ENCODE measurements around the gene POSTN.

DNA sequence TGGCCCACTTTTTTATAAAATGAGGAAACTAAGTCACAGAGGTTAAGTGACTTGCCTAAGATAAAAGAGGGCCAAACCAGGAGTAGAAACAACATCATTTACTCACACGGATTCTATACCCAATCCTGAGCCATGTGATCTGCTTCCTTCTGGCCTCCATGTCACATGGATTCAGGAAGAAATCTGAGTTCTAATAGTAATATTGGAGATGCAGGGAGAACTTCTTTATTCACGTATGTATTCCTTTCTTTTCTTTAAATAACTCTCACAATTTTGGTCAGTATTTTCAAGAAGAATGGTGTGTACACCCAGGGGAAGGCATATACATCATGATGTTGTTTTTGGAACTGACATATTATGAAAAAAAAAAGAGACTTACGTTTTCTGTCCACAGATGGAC lies 1.8 kb downstream of the POSTN start:
- TF ChIP-seq, protein P1, sequence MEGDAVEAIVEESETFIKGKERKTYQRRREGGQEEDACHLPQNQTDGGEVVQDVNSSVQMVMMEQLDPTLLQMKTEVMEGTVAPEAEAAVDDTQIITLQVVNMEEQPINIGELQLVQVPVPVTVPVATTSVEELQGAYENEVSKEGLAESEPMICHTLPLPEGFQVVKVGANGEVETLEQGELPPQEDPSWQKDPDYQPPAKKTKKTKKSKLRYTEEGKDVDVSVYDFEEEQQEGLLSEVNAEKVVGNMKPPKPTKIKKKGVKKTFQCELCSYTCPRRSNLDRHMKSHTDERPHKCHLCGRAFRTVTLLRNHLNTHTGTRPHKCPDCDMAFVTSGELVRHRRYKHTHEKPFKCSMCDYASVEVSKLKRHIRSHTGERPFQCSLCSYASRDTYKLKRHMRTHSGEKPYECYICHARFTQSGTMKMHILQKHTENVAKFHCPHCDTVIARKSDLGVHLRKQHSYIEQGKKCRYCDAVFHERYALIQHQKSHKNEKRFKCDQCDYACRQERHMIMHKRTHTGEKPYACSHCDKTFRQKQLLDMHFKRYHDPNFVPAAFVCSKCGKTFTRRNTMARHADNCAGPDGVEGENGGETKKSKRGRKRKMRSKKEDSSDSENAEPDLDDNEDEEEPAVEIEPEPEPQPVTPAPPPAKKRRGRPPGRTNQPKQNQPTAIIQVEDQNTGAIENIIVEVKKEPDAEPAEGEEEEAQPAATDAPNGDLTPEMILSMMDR (IDR thresholded peaks at IDR 0.05): no peak
- TF ChIP-seq POLR2A (IDR thresholded peaks at IDR 0.05): no peak
